HepG2 (cell line): ENCODE data around the gene ZDHHC7. TPM values are rescaled to one million over a fixed set of nuclear protein-coding genes. Genes with fewer than 3 reads are reported as not detected.
A peak's percentile ranks its signal among the peaks of the same experiment; 100 is the strongest.

Source experiments
- AFF4 ChIP-seq: sonication (generic); formaldehyde crosslinking; IDR thresholded peaks from 2 replicates; pipeline ENCODE4 v1.4.0; 2020; ENCODE audit warnings: missing genetic modification reagents
- ATF5 ChIP-seq: sonication (generic); formaldehyde crosslinking; IDR thresholded peaks from 2 replicates; pipeline ENCODE4 v1.4.0; 2020; ENCODE audit warnings: mild to moderate bottlenecking, low read depth, missing genetic modification reagents
- ATF7-NPFF ChIP-seq: sonication (generic); formaldehyde crosslinking; IDR thresholded peaks from 2 replicates; pipeline ENCODE4 v1.8.1; 2023; ENCODE audit warnings: mild to moderate bottlenecking, low read depth, missing genetic modification reagents, moderate library complexity
- BORCS8-MEF2B ChIP-seq: sonication (generic); formaldehyde crosslinking; IDR thresholded peaks from 2 replicates; pipeline ENCODE4 v1.8.0; 2022; ENCODE audit warnings: mild to moderate bottlenecking, missing genetic modification reagents
- HOMEZ ChIP-seq: IDR thresholded peaks from 2 replicates; pipeline ENCODE4 v1.6.1; 2016; ENCODE audit warnings: low read depth
- IKZF1 ChIP-seq: fragments of 450-650 bp; IDR thresholded peaks from 2 replicates; pipeline ENCODE4 v1.7.1; 2016
- KLF12 ChIP-seq: sonication (generic); formaldehyde crosslinking; IDR thresholded peaks from 2 replicates; pipeline ENCODE4 v1.4.0; 2020; ENCODE audit warnings: missing genetic modification reagents, borderline replicate concordance
- MAFF ChIP-seq: IDR thresholded peaks from 2 replicates; pipeline ENCODE4 v1.6.1; 2011; ENCODE audit warnings: low read depth, low read length, improper control_type of control experiment
- NFE2 ChIP-seq: sonication (generic); formaldehyde crosslinking; IDR thresholded peaks from 2 replicates; pipeline ENCODE4 v1.4.0; 2020; ENCODE audit warnings: missing genetic modification reagents
- SSRP1 ChIP-seq: IDR thresholded peaks from 2 replicates; pipeline ENCODE4 v1.6.1; 2016; ENCODE audit warnings: control low read depth
- XRCC5 ChIP-seq: fragments of 200-400 bp; formaldehyde crosslinking; optimal IDR thresholded peaks from 2 replicates; pipeline ENCODE3; 2017; ENCODE audit warnings: mild to moderate bottlenecking, low read length
- ZBTB26 ChIP-seq: IDR thresholded peaks from 2 replicates; pipeline ENCODE4 v1.6.1; 2016; ENCODE audit warnings: missing compliant biosample characterization, missing genetic modification reagents, borderline replicate concordance
- ZBTB33 ChIP-seq: sonication (generic); formaldehyde crosslinking; IDR thresholded peaks from 2 replicates; pipeline ENCODE4 v1.4.0; 2020; ENCODE audit warnings: missing genetic modification reagents
- ZBTB49 ChIP-seq: sonication (generic); formaldehyde crosslinking; IDR thresholded peaks from 2 replicates; pipeline ENCODE4 v1.4.0; 2020; ENCODE audit warnings: missing genetic modification reagents, borderline replicate concordance
- ZNF207 ChIP-seq: fragments of 450-650 bp; IDR thresholded peaks from 2 replicates; pipeline ENCODE4 v1.6.1; 2016; ENCODE audit warnings: antibody characterized with exemption, borderline replicate concordance
- ZNF230 ChIP-seq: sonication (generic); formaldehyde crosslinking; IDR thresholded peaks from 2 replicates; pipeline ENCODE4 v1.4.0; 2020; ENCODE audit warnings: mild to moderate bottlenecking, missing genetic modification reagents
- ZNF792 ChIP-seq: IDR thresholded peaks from 2 replicates; pipeline ENCODE4 v1.6.1; 2016
- polyA plus RNA-seq, 8 experiments: library from polyadenylated mRNA; depleted of rRNA in 3 of 8; stranded (reverse) in 7 of 8; unstranded in 1 of 8; fragments of >200 nt; fragmentation: Illumina TruSeq in 4 of 8; extraction: Trizol in 4 of 8; gene quantifications; 2 replicates each; pipeline versions ENCODE4 v1.2.1 to v1.2.3, GENCODE V29; 2011 to 2016; ENCODE audit warnings: low read depth in 4 of 8, missing spikeins in 1 of 8, mixed read lengths in 1 of 8; ENCODE audit not compliant: insufficient read depth in 1 of 8
- total RNA-seq, 5 experiments: library from RNA; depleted of rRNA; stranded (reverse); fragments of >200 nt; fragmentation: Illumina TruSeq; extraction: Trizol; gene quantifications; 2 replicates each; pipeline ENCODE4 v1.2.3, GENCODE V29; 2016; ENCODE audit warnings: low read depth in 1 of 5

ZDHHC7 gene
- total and polyA plus RNA-seq, 2 of the 13 experiments (the other 11 are each of a cell fraction or from before 2014, with no cell fraction given) = 46.8 to 67.6 TPM

GRCh38 chr16:84952335-84953189 is 58.8 kb downstream of the ZDHHC7 start (continued):
- TF ChIP-seq HOMEZ (CRISPR knock-in tag) (no peak), MAFF (no peak), ZBTB49 (CRISPR knock-in tag) (no peak), ZNF230 (CRISPR knock-in tag) (0 out of 2 replicates have a peak, but pooled peaks have one; percentile 20), ATF5 (CRISPR knock-in tag) (no peak), ZNF207 (no peak), ZBTB33 (CRISPR knock-in tag) (no peak), ATF7-NPFF (CRISPR knock-in tag) (peak; percentile 56), ZNF792 (CRISPR knock-in tag) (no peak), KLF12 (CRISPR knock-in tag) (no peak), IKZF1 (no peak), AFF4 (no peak), NFE2 (CRISPR knock-in tag) (no peak), XRCC5 (peak; percentile 79), SSRP1 (CRISPR knock-in tag) (0 out of 2 replicates have a peak, but pooled peaks have one; percentile 21), ZBTB26 (CRISPR knock-in tag) (no peak; the same call in 1 of the 2 replicates), BORCS8-MEF2B (CRISPR knock-in tag) (no peak)
